ENCODE measurements around the gene TRIP4.
"Not testable (repeated sequence)": the region's sequence is repeated elsewhere in the genome, so short reads cannot be mapped to it uniquely, and the experiment has no call there.

Gene TRIP4

DNA sequence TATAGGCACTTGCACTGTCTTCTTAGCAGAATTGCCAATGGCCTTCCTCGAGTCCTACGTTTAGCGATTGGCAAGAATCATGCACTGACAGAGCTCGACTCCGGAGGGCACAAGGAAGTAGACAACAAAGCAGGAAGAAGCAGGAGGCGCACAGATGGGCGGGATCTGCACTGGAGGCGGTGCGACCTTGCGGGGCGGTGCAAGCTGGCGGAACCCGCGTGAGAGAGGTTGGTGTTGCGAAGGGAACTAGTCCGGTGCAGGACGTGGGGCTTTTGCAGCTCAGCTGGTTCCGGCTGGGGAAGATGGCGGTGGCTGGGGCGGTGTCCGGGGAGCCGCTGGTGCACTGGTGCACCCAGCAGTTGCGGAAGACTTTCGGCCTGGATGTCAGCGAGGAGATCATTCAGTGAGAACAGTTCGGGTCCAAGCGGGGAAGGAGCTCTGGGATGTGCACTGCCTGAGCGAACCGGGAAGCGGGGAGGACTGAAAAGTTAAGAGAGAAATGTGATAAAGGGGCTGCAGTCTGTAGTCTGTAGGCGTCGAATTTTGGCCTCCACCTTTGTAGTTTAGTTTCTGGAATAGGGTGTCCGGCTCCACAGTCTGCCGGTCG is at the start of gene TRIP4:
TSS of gene TRIP4 (plus strand) at position 275 of the 607 bp plus-strand sequence. CDS start at position 303, 28 bp downstream.
- peak; percentile 95 to 96 for DNase-seq (ENCODE audit: low read depth in 2 of 2)

- no peak for DNase-seq (ENCODE audit: low read depth in 2 of 2)
Measured at GRCh38 chr15:64340355-64340754, 47.3 kb upstream of the TRIP4 start.

DNA sequence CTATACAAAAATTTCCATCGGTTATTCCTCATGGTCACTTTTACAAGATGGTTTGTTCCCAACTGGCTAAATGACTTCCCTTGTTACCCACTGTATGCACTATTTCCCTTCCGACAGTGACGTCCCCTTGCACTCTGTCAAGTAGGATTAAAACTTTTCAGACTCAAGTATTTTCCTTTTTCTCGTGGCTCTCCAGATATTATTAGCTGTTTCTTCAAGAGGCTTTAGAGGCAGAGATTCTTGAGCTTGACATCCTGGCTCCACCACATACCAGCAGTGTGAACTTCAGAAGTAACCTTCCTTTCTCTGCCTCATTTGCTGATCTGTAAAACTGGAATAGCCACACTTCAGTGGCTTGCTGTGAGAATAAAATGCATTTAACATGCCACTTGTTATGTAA is 45.7 kb upstream of the TRIP4 start:
- DNase-seq (ENCODE audit: low read depth in 2 of 2), result no peak

- DNase-seq (ENCODE audit: low read depth in 2 of 2), result no peak
Measured at GRCh38 chr15:64343222-64343621, 44.4 kb upstream of the TRIP4 start.

DNA sequence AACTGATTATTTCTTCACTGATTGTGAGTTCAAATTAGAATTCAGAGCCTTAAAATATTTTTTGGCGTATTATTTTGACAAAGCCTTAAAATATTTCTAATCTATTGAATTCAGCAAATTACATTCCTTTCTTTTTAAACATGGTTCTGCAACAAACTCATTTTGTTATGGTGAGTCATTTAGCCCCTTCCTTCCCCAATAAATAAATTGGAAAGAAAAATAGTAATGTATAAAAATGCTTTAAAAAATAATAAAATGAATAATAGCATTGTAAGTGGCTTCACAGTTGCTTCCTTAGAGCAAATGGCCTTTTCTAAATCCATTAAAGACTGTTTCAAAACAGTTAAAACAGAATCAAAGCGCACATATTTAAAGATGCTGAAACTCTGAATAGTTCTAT is 43.8 kb upstream of the TRIP4 start:
- no peak for DNase-seq (ENCODE audit: low read depth in 2 of 2)

DNA sequence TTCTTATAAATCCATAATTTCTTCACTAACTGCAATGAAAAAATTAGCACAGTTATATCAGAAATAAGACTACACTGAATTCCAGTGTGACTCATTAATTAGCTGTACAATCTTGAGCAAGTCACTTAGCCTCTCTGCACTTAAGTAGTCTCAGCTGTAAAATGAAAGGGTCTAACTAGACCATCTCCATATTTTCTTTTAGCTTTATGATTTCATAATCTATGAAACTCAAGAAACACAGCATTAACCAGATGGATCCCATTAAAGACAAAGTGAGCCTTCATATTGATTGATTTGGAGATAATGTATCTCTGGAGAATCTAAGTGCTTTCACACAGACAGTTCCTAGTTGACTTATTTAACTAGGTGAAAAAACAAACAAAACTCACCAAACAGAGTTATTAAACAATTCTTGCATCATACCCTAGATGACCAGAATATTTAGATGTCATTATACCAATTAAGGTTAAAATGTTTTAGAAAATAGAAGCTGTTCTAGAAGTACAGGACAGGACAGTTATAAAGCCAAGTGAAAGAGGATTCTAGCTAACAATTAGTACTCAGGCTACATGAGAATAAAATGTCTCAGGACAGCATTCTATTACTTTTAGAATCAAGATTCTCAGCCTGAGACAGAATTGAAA is 42.9 kb upstream of the TRIP4 start:
- no peak for DNase-seq (ENCODE audit: low read depth in 2 of 2)

DNA sequence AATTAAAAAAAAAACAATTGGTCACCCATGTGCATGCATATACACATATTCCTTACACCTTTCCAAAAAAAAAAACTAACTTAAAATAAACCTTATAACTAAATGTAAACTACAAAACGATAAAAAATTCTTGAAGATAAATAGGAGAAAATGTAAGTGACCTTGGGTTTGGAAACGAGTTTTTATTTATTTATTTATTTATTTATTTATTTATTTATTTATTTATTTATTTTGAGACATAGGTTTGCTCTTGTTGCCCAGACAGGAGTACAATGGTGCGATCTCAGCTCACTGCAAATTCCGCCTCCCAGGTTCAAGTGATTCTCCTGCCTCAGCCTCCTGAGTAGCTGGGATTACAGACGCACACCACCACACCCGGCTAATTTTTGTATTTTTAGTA is 41.4 kb upstream of the TRIP4 start:
- not testable (repeated sequence) for DNase-seq (ENCODE audit: low read depth in 2 of 2)

GRCh38 chr15:64348455-64348854 is 39.2 kb upstream of the TRIP4 start:
- DNase-seq (ENCODE audit: low read depth in 2 of 2), result no peak

GRCh38 chr15:64349375-64349774 is 38.3 kb upstream of the TRIP4 start:
- DNase-seq (ENCODE audit: low read depth in 2 of 2), result no peak

DNA sequence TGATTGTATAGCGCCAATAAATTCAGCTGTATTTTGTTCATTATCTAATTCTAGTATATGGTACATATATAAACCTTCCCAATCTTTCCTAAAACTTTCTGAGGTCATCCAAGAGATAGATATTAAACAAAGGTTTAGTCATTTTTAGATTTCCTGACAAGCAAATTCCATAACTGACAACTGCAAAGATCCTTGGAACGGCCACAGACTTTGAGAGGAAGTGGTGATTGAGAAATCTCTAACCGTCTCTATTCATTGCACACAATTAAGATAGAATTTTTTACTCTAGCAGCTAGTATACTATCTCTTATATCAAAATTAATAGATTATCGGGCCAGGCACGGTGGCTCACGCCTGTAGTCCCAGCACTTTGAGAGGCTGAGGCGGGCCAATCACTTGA is 36.4 kb upstream of the TRIP4 start:
- DNase-seq (ENCODE audit: low read depth in 2 of 2), result no peak

- DNase-seq (ENCODE audit: low read depth in 2 of 2), result no peak
Measured at GRCh38 chr15:64354688-64355344, 32.8 kb upstream of the TRIP4 start.

- DNase-seq (ENCODE audit: low read depth in 2 of 2), result peak in 1 of 2 experiments; percentile 6
Measured at GRCh38 chr15:64355348-64355943, 32.2 kb upstream of the TRIP4 start.

DNA sequence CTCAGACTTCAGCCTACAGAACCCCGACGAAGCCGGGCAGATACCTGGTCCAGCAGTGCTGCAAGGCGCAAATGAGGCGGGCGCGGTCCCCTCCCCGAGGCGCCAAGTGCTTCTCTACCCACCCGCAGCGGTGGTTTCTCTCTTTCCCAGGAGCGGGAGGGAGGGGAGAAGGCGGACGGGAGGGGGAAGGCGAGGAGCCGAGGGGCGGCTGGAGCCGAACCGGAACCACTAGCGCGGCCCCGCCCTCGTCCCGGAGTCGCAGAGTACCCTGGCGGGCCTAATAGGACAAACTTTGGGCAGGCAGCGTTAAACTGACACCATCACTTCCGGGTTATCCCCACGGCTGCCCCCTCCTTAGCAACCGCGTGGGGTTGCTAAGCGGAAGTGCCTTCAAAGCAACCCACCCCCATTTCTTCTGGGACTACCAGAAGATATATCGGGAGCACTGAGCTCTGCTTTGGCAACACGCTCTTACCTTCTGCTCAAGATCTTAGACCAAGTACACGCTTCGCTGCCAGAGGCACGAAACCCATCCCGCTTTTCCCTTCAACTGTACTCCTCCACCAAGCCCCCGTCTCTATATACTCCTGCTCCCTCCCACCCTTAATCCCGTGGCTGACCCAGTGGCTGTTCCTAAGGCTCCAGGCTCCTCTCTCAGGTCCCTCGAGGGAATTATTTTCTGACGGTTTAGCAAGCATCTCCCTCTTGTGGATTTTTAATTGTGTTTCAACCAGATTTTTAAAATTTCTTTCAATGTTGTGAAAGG is 31.5 kb upstream of the TRIP4 start, which contains the start of gene CSNK1G1:
TSS of gene CSNK1G1 (minus strand) at position 230 of the 766 bp plus-strand sequence. CDS start 55,674 bp downstream, outside the sequence.
- peak; percentile 86 to 88 for DNase-seq (ENCODE audit: low read depth in 2 of 2)

GRCh38 chr15:64356710-64357040 is 31.0 kb upstream of the TRIP4 start:
- DNase-seq (ENCODE audit: low read depth in 2 of 2), result no peak

DNA sequence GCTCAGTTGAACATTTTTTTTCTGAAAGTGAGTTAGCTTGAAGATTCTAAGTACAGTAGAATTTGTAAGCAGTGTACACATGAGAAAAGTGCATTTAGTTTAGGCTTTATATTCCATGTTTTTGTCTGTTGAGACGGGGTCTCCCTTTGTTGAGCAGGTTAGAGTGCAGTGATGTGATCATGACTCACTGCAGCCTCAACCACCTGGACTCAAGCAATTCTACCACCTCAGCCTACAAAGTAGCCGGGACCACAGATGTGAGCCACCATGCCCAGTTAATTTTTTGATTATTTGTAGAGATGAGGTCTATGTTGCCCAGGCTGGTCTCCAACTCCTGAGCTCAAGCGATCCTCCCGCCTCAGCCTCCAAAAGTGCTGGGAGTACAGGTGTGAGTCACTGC is 26.4 kb upstream of the TRIP4 start:
- DNase-seq (ENCODE audit: low read depth in 2 of 2), result no peak

DNA sequence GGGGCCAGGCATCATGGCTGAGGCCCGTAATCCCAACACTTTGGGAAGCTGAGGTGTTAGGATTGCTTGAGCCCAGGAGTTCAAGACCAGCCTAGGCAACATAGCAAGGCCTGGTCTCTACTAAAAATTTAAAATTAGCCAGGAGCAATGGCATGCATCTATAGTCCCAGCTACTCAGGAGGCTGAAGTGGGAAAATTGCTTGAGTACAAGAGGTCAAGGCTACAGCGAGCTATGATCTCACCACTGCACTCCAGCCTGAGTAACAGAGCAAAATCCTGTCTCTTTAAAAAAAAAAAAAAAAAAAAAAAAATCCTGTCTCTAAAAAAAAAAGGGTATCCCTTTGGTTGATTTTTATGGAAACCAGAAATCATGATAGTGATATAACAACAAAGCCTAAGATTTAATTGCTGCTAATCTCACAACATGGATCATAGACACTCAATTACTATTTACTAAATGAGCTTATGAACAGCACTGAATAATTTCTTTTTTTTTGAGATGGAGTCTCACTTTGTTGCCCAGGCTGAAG is 18.5 kb upstream of the TRIP4 start:
- DNase-seq (ENCODE audit: low read depth in 2 of 2), result no peak

DNA sequence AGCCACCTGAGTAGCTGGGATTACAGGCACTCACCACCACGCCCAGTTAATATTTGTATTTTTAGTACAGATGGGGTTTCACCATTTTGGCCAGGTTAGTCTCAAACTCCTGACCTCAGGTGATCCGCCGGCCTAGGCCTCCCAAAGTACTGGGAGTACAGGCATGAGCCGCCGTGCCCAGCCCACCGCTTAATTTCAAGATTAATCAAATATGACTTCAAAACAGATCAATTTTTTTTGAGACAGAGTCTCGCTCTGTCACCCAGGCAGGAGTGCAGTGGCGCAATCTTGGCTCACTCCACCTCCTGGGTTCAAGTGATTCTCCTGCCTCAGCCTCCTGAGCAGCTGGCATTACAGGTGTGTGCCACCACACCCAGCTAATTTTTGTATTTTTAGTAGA is 16.3 kb upstream of the TRIP4 start:
- DNase-seq (ENCODE audit: low read depth in 2 of 2), result not testable (repeated sequence)

DNA sequence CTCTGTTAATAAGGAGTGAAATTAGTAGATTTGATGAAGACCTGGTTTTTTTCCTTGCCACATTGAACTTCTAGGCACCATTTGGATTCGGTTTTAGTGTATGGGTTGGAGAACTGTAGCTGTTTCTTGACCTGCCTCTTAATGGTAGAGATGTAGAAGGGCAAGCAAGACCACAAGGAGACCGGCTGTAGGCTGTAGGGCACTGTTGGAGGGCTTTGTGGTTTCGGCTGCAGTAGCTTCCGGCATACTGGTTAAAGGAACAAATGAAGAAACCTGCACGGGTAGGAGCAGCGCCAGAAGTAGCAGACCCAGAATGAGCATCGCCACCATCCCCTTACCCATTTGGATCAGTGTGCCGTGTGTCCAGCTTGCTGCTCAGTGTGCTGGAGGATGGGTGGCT is 14.3 kb upstream of the TRIP4 start:
- no peak for DNase-seq (ENCODE audit: low read depth in 2 of 2)

- DNase-seq (ENCODE audit: low read depth in 2 of 2), result no peak
Measured at GRCh38 chr15:64379216-64379960, 8.2 kb upstream of the TRIP4 start.

DNA sequence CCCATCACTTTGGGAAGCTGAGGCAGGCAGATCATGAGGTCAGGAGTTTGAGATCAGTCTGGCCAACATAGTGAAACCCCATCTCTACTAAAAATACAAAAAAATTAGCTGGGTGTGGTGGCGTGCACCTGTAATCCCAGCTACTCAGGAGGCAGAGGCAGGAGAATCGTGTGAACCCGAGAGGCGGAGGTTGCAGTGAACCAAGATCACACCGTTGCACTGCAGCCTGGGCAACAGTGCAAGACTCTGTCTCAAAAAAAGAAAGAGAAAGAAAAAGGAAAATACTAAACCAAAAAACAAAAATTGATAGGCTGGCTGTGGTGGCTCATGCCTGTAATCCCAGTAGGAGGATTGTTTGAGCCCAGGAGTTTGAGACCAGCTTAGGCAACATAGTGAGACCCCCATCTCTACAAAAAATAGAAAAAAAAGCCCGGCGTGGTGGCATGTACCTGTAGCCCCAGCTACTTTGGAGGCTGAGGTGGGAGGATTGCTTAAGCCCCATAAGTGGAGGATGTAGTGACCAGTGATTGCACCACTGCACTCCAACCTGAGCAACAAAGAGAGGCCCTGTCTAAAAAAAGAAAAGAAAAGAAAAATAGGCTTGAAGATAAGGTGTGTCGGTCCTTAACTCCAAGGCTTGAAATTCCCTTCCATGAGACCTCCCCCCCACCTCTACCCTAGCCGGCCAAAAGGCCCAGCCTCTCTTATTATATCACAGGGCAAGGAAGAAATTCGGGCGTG is 7.3 kb upstream of the TRIP4 start:
- DNase-seq (ENCODE audit: low read depth in 2 of 2), result not testable (repeated sequence)
